GM18909 (cell line): Measurements from ENCODE around the gene ZFP91.
A peak's percentile ranks its signal among the peaks of the same experiment; 100 is the strongest.
"Not testable (repeated sequence)": the region's sequence is repeated elsewhere in the genome, so short reads cannot be mapped to it uniquely, and the experiment has no call there.

Experiments
- ATAC-seq: cut with Tn5 transposase; IDR thresholded peaks from one replicate; pipeline ENCODE4 v1.9.1; 2021; ENCODE audit warnings: mild to moderate bottlenecking; ENCODE audit not compliant: unreplicated experiment, poor library complexity

ZFP91 gene, protein sequence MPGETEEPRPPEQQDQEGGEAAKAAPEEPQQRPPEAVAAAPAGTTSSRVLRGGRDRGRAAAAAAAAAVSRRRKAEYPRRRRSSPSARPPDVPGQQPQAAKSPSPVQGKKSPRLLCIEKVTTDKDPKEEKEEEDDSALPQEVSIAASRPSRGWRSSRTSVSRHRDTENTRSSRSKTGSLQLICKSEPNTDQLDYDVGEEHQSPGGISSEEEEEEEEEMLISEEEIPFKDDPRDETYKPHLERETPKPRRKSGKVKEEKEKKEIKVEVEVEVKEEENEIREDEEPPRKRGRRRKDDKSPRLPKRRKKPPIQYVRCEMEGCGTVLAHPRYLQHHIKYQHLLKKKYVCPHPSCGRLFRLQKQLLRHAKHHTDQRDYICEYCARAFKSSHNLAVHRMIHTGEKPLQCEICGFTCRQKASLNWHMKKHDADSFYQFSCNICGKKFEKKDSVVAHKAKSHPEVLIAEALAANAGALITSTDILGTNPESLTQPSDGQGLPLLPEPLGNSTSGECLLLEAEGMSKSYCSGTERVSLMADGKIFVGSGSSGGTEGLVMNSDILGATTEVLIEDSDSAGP

DNA sequence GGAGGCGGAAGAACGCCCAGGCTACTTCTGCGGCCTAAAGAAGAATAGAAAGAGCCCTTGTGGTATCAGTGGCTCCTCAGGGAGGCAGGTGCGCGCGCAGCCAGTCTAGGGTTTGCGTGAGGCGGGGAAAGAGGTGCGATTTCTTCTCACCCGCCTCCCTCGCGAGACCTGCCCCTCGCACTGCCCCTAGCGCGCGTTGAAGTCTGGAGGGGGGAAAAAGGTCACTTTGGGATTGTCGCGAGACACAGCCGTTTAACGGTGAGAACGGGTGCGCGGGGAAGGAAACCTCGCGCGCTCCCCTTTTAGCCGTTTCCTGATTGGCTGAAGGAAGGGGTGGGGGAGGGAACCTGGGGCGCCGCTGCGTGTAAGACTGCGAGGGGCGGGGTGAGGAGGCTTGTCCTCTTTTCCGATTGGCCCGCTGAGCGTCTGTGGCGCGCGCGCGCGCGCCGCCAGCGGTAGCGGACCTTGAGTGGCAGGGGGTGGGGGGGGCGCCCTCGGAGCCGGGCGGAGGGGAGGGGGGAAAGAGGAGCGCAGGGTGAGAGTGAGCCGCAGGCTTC is at the start of gene ZFP91:
ZFP91 (plus strand) TSS at position 429 of the 557 bp plus-strand sequence. CDS start 219 bp downstream, outside the sequence.
- peak; percentile 38 for ATAC-seq

DNA sequence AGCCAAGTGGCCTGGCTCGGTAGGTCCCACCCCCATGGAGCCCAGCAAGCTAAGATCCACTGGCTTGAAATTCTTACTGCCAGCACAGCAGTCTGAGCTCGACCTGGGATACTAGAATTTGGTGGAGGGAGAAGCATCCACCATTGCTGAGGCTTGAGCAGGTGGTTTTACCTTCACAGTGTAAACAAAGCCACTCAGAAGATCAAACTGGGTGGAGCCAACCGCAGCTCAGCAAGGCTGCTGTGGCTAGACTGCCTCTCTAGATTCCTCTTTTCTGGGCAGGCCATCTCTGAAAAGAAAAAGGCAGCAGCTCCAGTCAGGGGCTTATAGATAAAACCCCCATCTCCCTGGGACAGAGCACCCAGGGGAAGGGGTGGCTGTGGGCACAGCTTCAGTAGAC is 48.6 kb upstream of the ZFP91 start:
- ATAC-seq = no peak

DNA sequence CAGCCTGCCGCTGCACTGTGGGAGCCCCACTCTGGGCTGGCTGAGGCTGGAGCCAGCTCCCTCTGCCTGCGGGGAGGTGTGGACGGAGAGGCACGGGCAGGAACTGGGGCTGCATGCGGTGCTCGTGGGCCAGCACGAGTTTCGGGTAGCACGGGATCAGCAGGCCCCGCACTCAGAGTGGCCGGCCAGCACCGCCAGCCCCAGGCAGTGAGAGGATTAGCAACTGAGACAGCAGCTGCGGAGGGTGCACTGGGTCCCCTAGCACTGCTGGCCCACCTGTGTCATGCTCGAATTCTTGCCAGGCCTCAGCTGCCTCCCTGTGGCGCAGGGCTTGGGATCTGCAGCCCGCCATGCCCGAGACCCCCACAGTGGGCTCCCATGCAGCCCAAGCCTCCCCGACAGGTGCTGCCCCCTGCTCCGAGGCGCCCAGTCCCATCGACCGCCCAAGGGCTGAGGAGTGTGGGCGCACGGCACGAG is 47.0 kb upstream of the ZFP91 start:
- ATAC-seq = no peak

DNA sequence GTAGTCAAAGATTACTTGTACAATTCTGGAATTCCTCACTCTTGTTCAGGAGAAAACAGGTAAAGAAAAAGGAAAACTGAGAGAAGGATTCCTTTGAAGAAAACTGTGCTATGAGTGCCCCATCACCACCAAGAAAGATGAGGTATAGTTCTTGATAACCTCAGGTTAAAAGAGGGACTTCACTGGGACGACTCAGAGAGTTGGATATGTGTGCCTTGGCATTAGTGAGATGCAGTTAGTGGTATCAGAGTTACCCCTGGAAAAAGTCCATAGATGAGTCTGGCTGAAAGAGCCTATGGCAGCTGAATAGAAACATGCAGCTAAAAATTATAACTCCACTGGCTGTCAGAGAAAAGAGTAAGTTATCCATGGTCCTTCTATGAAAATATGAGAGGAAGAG is 32.0 kb upstream of the ZFP91 start:
- ATAC-seq = no peak

DNA sequence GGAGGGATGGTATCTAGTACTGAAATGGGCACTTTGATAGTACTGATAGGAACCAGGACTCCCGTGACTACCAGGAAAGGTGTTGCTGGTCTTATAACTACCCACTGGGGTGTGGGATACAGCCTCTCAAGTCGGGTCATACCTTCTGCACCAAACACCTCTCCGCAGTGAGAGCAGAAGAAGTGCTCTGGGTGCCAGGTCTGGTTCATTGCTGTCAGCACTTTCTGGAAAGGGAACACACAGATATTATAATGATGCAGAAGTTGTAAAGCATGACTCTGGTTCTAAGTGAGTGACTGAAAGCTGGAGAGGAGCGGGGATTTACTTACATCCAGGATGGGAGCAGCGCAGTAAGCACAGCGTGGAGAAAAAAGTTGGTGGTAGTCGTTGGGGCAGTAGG is 29.2 kb upstream of the ZFP91 start:
- no peak for ATAC-seq

DNA sequence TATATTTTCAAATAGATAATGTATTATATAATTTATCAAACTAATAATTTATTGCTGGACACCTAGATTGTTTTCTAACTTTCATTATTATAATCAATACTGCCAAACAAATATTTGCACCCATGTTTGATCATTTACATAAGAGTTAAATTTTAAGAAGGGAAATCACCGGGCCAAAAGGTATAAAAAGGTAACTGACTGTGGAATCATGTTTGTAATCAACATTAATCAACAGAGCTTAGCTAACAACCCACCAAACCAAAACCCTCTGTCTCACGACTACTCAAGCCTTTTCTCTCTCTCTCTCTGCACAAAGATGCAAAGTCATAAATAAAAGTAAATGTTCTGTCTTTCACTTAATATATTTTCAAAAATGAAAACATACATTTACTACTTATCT is 18.0 kb upstream of the ZFP91 start:
- no peak for ATAC-seq

DNA sequence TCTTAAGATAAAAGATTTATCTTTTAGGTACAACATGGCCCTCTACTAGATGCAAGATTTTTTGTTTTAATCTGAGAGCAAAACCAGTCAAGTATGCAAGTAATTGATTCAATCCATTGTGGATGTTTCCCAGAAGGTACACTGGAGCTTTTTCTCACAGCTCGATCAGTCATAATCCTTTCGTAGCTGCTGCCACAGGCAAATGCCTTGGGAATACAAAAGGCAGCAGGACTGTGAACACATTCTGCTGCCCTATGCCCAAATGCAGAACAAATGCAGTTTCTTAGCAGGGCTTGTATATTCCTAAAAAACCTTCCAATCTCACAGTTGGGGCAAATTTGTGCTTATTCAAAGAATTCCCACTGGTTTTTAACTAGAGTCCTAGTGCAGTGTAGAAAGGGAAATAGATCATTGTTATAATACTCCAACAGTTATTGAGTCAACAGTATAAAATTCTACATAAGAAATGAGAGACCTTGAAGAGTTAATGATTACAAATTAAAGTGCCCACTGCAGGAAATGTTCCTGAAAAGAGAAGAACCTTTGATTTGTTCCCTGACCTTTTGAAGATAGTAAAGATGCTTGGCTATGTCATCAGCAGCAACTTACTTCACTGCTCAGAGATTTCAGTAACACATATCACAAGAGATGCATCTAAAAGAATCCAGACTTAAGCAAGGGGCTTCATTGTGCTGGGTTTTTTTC is 17.3 kb upstream of the ZFP91 start:
- no peak for ATAC-seq

DNA sequence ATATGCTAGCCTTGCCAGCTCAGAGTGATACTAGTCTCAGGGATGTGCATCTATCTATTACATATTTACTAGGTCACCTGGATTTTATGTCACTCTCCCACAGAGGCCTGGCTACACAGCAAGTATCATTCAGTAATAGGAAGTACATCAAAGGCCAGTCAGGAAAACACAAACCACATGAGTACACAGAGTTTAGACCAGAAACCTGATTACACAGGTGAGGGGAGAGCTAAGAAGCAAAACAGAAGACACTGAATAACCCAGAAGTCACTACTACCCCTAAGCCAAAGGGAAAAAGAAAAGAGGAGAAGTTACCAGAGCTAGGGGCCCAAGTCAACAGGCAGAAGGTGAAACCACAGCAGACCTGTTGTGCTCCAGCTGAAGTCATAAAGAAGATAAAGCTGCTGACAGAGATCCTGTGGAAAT is 16.5 kb upstream of the ZFP91 start:
- ATAC-seq = peak; percentile 92

DNA sequence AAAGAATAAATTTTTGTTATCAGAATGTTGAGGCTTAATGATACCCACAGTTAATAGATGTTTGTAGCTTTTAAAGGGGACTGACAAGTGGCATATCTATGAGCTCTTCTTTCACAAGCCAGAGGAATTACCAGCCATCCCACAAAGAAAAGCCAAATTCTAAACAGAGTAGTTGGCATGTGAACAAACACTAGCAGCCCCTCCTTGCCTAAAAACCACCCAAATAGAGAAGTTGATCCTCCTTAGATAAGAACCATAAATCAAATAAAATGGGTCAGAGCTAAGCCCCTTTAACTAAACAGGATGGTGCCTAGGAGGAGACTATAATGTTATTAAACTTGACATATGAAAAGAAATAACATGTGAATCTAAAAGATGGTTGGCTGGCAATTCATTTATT is 14.6 kb upstream of the ZFP91 start:
- no peak for ATAC-seq

DNA sequence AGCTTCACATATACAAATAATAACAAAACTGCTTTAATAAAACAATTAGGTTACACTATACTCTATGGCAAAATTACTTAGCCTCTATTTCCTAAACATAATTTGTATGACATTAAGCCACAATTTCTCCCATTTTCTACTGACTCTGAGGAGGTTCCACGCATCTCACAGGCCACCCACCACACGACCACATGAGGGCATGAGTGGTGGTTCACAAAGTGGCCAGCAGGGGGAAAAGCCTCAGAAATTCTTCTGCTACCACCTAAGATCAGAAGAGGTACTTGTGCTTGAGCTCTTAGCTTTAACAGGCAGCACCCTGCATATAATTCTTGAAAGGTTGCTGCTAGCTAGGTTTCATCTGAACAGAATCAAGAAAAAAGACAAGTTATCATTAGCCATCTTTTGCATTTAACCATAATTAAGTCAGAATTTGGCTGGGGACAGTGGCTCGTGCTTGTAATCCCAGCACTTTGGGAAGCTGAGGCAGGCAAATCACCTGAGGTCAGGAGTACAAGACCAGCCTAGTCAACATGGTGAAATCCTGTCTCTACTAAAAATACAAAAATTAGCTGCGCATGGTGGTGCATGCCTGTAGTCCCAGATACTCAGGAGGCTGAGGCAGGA is 10.9 kb upstream of the ZFP91 start:
- ATAC-seq = peak; percentile 89

DNA sequence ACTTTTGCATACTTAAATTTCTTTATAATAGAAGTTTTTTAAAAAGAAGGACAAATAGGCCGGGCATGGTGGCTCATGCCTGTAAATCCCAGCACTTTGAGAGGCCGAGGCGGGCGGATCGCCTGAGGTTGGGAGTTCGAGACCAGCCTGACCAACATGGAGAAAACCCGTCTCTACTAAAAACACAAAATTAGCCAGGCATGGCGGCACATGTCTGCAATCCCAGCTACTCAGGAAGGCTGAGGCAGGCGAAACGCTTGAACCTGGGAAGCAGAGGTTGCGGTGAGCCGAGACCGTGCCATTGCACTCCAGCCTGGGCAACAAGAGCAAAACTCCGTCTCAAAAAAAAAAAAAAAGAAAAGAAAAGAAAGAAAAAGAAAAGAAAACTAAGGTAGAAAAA is 6.0 kb upstream of the ZFP91 start:
- not testable (repeated sequence) for ATAC-seq

DNA sequence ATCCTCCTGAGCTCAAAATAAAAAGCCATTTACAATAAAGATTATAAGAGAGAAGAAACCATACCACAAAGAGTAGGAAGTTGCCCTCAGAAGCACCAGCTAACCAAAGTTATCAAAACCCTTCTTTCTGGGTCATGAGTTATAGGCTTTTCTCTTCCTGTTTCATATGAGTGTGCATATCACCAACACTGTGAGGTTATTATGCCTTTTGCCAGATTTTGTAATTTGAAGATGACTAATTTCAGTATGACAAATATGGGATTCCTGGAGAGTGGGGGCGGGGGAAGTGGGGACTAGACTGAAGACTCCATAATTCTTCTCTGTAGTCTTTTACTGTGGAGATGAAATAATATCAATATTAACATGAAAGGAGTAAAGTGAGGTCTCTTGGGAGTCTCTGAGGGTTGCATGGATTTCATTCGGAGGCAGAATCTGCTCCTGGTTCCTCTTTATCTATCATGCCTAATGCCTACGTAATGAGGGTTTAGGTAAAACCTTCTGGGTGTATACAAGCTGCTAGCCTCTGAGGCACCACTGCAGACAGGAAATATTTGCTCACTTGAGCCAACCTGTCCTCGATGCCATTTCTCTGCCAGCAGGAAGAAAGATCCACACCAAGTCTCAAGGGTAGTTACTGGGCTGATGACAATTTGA is 5.3 kb upstream of the ZFP91 start:
- ATAC-seq = peak; percentile 30

DNA sequence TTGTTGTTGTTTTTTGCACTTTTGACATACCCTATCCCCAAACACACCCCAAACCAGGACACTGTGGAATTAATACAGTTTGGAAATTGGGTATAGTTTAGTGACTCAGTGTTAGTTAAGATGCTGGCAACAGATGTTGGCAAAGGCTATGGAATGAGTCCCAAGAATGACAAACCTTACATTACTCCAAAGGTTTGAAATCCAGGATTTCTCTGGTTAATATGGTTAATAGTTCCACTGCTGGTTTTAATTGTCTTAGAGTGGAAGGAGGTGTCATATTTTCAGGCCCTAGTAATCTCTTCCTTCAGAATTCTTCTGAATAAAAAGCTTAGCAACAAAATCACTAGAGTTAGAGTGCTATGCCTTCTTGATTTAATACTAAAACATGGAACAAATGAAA is 4.0 kb upstream of the ZFP91 start:
- no peak for ATAC-seq

DNA sequence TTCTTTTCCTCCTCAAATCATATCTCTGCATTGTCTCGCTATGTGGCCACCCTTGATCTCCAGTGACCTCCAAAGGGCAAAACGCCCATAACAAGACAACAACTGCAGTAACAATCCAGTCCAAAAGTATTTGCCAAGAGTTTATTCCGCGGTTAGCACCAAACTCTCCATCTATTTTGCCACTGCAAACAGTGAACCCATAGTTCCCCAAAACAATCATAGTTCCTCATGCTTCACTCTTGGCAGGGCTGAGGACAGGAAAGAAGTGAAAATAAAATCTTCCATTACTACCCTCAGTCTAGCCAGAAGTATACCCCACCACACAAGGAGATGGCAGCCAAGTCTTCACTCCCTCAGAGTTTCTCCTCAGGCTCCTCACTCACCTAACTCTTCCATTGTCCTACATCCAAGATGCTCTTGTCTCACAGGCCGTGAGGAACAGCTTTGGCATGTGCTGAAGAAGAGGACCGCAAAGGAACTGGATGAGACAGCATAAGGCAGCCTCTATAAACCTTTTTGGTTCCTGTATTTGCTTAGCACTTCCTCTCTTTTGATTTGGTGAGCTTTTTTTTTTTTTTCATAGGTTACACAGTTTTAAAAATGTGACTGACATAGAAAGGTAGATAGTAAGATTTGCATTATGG is 3.4 kb upstream of the ZFP91 start, which contains the start of gene LPXN:
LPXN (minus strand) TSS at position 480 of the 644 bp plus-strand sequence; CDS start at position 396, 84 bp downstream.
- ATAC-seq = no peak

DNA sequence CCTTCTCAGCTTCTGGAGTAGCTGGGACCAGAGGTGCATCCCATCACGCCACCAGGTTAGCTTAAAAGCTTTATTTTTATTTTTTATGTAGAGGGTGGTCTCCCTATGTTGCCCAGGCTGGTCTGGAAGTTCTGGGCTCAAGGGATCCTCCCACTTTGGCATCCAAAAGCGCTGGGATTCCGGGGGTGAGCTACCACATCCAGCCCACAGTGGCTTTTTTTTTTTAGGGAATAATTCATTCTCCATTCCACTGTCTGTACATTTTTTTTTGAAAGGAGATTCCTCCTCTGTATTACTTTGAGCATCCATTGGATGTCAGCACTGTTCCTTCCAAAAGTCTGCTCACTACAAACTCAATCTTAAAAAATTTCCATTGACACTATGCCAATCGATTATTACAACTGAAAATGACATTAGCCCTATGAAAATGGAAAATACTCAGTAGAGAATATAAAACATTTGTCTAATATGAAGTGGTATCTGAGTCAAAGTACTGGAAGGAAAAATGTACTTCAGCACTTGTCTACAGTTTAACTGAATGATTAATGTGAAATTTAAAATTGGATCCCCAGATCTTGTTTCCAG is 1.9 kb upstream of the ZFP91 start:
- ATAC-seq = no peak

DNA sequence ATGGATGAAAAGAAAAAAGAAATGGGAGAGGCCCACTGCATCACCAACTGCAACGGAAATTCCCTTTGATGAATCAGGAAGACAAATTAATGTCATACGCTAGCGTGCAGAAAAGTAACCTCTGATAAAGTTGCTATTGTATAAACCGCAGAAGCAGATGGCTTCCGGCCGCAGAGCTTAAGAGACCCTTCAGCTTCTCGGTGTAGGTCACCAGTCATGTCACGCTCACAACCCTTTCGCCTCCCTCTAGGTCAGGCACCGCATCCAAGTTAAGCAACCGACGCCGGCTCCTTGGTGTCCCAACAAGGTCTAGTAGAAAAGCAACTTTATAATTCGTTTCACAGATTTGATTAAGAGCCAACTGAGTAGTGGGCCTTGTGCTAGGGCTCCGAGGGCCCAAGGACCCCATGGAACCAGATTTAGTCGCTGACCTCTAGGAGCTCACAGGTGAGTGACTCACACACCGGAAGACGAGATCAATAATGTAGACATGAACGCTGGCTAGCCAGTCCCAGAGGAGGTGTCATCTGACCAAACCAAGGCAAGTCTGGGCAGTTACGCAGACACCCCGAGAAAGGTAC is 1.2 kb upstream of the ZFP91 start:
- peak; percentile 57 for ATAC-seq

DNA sequence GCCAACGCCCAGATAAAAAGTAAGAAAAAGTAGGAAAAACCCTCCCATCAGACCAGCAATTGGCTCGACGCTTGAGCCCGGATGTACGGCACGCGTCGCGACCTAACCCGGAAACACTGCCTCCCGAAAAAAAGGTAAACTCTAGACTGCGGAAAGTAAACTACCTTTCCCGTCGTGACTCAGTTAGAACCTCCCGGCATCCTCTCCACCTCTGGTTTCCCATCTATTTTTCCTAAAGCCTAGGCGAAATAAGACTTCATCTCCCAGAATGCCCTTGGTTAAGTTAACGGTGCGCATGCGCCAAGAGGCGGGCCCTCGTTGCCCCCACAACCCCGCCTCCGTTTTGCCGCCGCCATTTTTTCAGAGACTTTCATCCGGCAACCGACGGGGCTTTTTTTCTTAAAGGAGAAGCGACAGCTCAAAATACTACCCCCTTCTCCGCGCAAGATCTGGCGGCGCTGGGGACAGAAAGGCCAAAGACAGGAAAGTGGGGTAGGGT is 678 bp upstream of the ZFP91 start:
- peak; percentile 22 for ATAC-seq
